UCSD-AML1 (cell line): ENCODE results near the gene NKX2-3.

Source experiments
- DNase-seq: peaks from one replicate; lab custom pipeline; 2025; ENCODE audit not compliant: unreplicated experiment; lab: John Stamatoyannopoulos, UW

The NKX2-3 gene

GRCh38 chr10:99573790-99574189 is 41.0 kb downstream of the NKX2-3 start:
- no peak for DNase-seq

- DNase-seq, result no peak
Observed at GRCh38 chr10:99579971-99580370, 47.2 kb downstream of the NKX2-3 start.

DNA sequence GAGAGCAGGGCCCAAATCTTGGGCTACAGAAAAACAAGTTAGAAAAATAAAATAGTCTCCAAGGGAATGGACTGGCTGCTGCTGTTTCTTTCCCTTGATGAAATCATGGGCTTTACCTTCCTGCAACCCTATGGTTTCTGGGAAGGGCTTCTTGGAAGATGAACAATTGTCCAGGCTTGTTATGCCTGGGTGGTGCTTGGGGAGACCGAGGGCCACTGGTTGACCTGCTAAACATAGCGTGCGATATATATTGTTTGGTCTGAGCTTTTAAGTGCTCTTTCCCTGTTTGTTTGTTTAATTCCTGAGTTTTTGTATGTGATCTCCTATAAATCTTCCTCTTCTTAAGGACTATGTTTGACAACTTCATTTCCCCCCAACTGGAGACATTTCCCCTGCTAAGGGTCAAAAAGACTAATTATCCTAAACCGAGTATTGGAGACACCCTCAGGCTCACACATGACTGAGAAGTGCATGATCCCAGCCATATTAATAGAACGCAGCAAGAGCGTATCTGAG is 49.6 kb downstream of the NKX2-3 start:
- no peak for DNase-seq

DNA sequence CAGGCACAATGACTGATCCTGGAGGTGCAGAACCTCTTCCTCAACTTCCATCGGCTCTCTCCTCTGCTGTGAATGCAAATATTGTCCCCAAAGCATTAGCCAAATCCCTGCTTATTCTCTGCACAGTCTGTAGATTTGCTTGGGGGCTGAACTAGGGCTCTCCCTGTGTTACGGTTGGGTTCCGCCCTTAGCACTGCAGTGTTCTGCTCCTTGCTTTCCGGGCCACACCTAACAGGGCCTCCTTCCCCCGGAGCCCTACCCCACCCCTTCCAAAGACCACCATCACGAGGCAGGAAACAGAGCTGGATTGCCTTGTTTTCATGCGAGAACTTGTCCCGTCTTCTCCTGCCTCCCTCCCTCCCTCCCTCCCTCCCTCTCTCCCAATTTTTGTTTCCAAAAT is 50.9 kb downstream of the NKX2-3 start:
- no peak for DNase-seq
